Activated CD4-positive, alpha-beta T cell treated with anti-CD3 and anti-CD28 coated beads for 36 hours (primary cell): ENCODE measurements around the gene RPRD1B. TPM values are rescaled to one million over a fixed set of nuclear protein-coding genes. Genes with fewer than 3 reads are reported as not detected.

ENCODE experiments used
- ATAC-seq: fragments of 200-7000 bp; cut with Tn5 transposase; one replicate; pipeline ENCODE4 v1.10.0; 2021; ENCODE audit warnings: mild to moderate bottlenecking, moderate library complexity
- CTCF ChIA-PET: fragments of 350-600 bp; sonication (Branson Sonifier 250); formaldehyde crosslinking; loops from one replicate; lab custom pipeline; 2021; ENCODE audit warnings: antibody characterized with exemption; lab: Charles Lee
- POLR2A ChIA-PET: fragments of 350-600 bp; sonication (Branson Sonifier 250); formaldehyde crosslinking; loops from one replicate; lab custom pipeline; 2021; ENCODE audit warnings: antibody characterized with exemption, inconsistent platforms; lab: Charles Lee
- DNase-seq: peaks from one replicate; pipeline ENCODE4 v3.0.0-alpha.2; 2020
- H3K27ac Mint-ChIP-seq: one replicate; pipeline ENCODE4 v1.8.0; 2021; ENCODE audit warnings: mixed read lengths
- H3K27me3 Mint-ChIP-seq: one replicate; pipeline ENCODE4 v1.8.0; 2021; ENCODE audit warnings: mixed read lengths
- H3K36me3 Mint-ChIP-seq: one replicate; pipeline ENCODE4 v1.8.0; 2021; ENCODE audit warnings: low read depth, mixed read lengths
- H3K4me1 Mint-ChIP-seq: one replicate; pipeline ENCODE4 v1.8.0; 2021; ENCODE audit warnings: mixed read lengths
- H3K4me3 Mint-ChIP-seq: one replicate; pipeline ENCODE4 v1.8.0; 2021; ENCODE audit warnings: mild to moderate bottlenecking, moderate library complexity, mixed read lengths
- H3K9me3 Mint-ChIP-seq: one replicate; pipeline ENCODE4 v1.8.0; 2021; ENCODE audit warnings: low read depth, mixed read lengths
- intact Hi-C, 2 experiments: fragments of 100-400 bp; cut with DNase I in 1 of 2; cut with micrococcal nuclease in 1 of 2; formaldehyde crosslinking; loops; one replicate each; pipeline versions ENCODE4 v1.14.2 to v1.15.1; 2022 to 2024; cut with DNase I, micrococcal nuclease
- total RNA-seq, 2 experiments: library from RNA; stranded (reverse); gene quantifications; one replicate each; pipeline ENCODE4 v1.2.3, GENCODE V29; 2021

RPRD1B gene
- total RNA-seq, 2 experiments from 2014 or later: 29.9 to 36.4 TPM

- CTCF ChIA-PET: no interaction called here
- intact Hi-C loops: no loop called here
- no peaks in the 10 kb centered on the region for H3K9me3 Mint-ChIP-seq
- H3K27me3 Mint-ChIP-seq: no peaks in the 10 kb centered on the region
- H3K4me1 Mint-ChIP-seq: peaks cover 5% of the 10 kb centered on the region
- H3K4me3 Mint-ChIP-seq: no peak overlapping the region
- POLR2A ChIA-PET: no interaction called here
- no peak overlapping the region for H3K27ac Mint-ChIP-seq
- DNase-seq (no peak), ATAC-seq (no peak)
- no peaks in the 10 kb centered on the region for H3K36me3 Mint-ChIP-seq
Observed at GRCh38 chr20:38132910-38133501, 99.5 kb downstream of the RPRD1B start.

- CTCF ChIA-PET: no interaction called here
- DNase-seq: no peak
- H3K27me3 Mint-ChIP-seq: no peaks in the 10 kb centered on the region
- POLR2A ChIA-PET: no interaction called here
- peaks cover 5% of the 10 kb centered on the region for H3K4me1 Mint-ChIP-seq
- intact Hi-C loops: no loop called here
- H3K27ac Mint-ChIP-seq: no peak overlapping the region
- no peaks in the 10 kb centered on the region for H3K9me3 Mint-ChIP-seq
- H3K36me3 Mint-ChIP-seq: no peaks in the 10 kb centered on the region
- H3K4me3 Mint-ChIP-seq: no peak overlapping the region
- ATAC-seq: no peak
Observed at GRCh38 chr20:38133680-38134426, 100.3 kb downstream of the RPRD1B start.

- intact Hi-C loops: no loop called here
- POLR2A ChIA-PET: no interaction called here
- DNase-seq (no peak), ATAC-seq (no peak)
- no peak overlapping the region for H3K4me3 Mint-ChIP-seq
- H3K27ac Mint-ChIP-seq: no peak overlapping the region
- H3K27me3 Mint-ChIP-seq: no peaks in the 10 kb centered on the region
- peaks cover 5% of the 10 kb centered on the region for H3K4me1 Mint-ChIP-seq
- no peaks in the 10 kb centered on the region for H3K36me3 Mint-ChIP-seq
- H3K9me3 Mint-ChIP-seq: no peaks in the 10 kb centered on the region
- CTCF ChIA-PET: interaction anchor here (0.6 kb wide), 1 partner anchor 300 kb away, joined by 3 read pairs; no protein-coding TSS in a partner anchor
Observed at GRCh38 chr20:38134427-38135270, 101.1 kb downstream of the RPRD1B start.

- intact Hi-C loops: no loop called here
- H3K9me3 Mint-ChIP-seq: no peaks in the 10 kb centered on the region
- POLR2A ChIA-PET: no interaction called here
- no peaks in the 10 kb centered on the region for H3K36me3 Mint-ChIP-seq
- ATAC-seq: no peak
- H3K27ac Mint-ChIP-seq: no peak overlapping the region
- no peaks in the 10 kb centered on the region for H3K27me3 Mint-ChIP-seq
- peaks cover 5% of the 10 kb centered on the region for H3K4me1 Mint-ChIP-seq
- CTCF ChIA-PET: interaction anchor here (0.6 kb wide), 1 partner anchor 299 kb away, joined by 3 read pairs; no protein-coding TSS in a partner anchor
- no peak overlapping the region for H3K4me3 Mint-ChIP-seq
- DNase-seq: no peak
Observed at GRCh38 chr20:38135271-38135650, 101.7 kb downstream of the RPRD1B start.

- DNase-seq (no peak), ATAC-seq (no peak)
- Mint-ChIP-seq H3K36me3 (no peaks in the 10 kb centered on the region), H3K27ac (no peak overlapping the region), H3K9me3 (no peaks in the 10 kb centered on the region), H3K4me1 (peaks cover 5% of the 10 kb centered on the region), H3K4me3 (no peak overlapping the region), H3K27me3 (no peaks in the 10 kb centered on the region)
- ChIA-PET CTCF (interaction anchor here (0.9 kb wide), 1 partner anchor 16 kb away, joined by 3 read pairs; no protein-coding TSS in a partner anchor), POLR2A (no interaction called here)
- intact Hi-C loops: no loop called here
Observed at GRCh38 chr20:38135651-38136420, 102.3 kb downstream of the RPRD1B start.

GRCh38 chr20:38136421-38137245, 103.1 kb downstream of the RPRD1B start:
- Mint-ChIP-seq H3K27ac (no peak overlapping the region), H3K4me3 (no peak overlapping the region), H3K9me3 (no peaks in the 10 kb centered on the region), H3K27me3 (no peaks in the 10 kb centered on the region), H3K4me1 (peaks cover 5% of the 10 kb centered on the region), H3K36me3 (no peaks in the 10 kb centered on the region)
- no peak for DNase-seq
- intact Hi-C loops: no loop called here
- ChIA-PET CTCF (interaction anchor here (0.9 kb wide), 1 partner anchor 15 kb away, joined by 3 read pairs; no protein-coding TSS in a partner anchor), POLR2A (no interaction called here)
- no peak for ATAC-seq

GRCh38 chr20:38137441-38138037, 104.0 kb downstream of the RPRD1B start:
- CTCF ChIA-PET: no interaction called here
- no peaks in the 10 kb centered on the region for H3K27me3 Mint-ChIP-seq
- ATAC-seq (no peak), DNase-seq (no peak)
- H3K36me3 Mint-ChIP-seq: no peaks in the 10 kb centered on the region
- POLR2A ChIA-PET: no interaction called here
- intact Hi-C loops: no loop called here
- no peak overlapping the region for H3K27ac Mint-ChIP-seq
- H3K4me1 Mint-ChIP-seq: peaks cover 5% of the 10 kb centered on the region
- H3K9me3 Mint-ChIP-seq: no peaks in the 10 kb centered on the region
- no peak overlapping the region for H3K4me3 Mint-ChIP-seq

- no peaks in the 10 kb centered on the region for H3K9me3 Mint-ChIP-seq
- POLR2A ChIA-PET: no interaction called here
- ATAC-seq (no peak), DNase-seq (no peak)
- no peak overlapping the region for H3K27ac Mint-ChIP-seq
- CTCF ChIA-PET: no interaction called here
- H3K36me3 Mint-ChIP-seq: no peaks in the 10 kb centered on the region
- no peak overlapping the region for H3K4me3 Mint-ChIP-seq
- H3K27me3 Mint-ChIP-seq: no peaks in the 10 kb centered on the region
- intact Hi-C loops: no loop called here
- H3K4me1 Mint-ChIP-seq: peaks cover 5% of the 10 kb centered on the region
Observed at GRCh38 chr20:38138086-38138778, 104.7 kb downstream of the RPRD1B start.

- H3K27ac Mint-ChIP-seq: no peak overlapping the region
- ATAC-seq (no peak), DNase-seq (no peak)
- H3K4me3 Mint-ChIP-seq: no peak overlapping the region
- ChIA-PET POLR2A (no interaction called here), CTCF (interaction anchor here (0.6 kb wide), 1 partner anchor 72 kb away, joined by 3 read pairs; no protein-coding TSS in a partner anchor)
- intact Hi-C loops: no loop called here
- no peaks in the 10 kb centered on the region for H3K27me3 Mint-ChIP-seq
- H3K9me3 Mint-ChIP-seq: no peaks in the 10 kb centered on the region
- peaks cover 4% of the 10 kb centered on the region for H3K4me1 Mint-ChIP-seq
- no peaks in the 10 kb centered on the region for H3K36me3 Mint-ChIP-seq
Observed at GRCh38 chr20:38139156-38139912, 105.8 kb downstream of the RPRD1B start.
